GM19035 (cell line): Measurements from ENCODE around the gene STAT5B.

Experiments
- ATAC-seq: cut with Tn5 transposase; IDR thresholded peaks from one replicate; pipeline ENCODE4 v1.9.1; 2021; ENCODE audit not compliant: unreplicated experiment

Gene STAT5B

DNA sequence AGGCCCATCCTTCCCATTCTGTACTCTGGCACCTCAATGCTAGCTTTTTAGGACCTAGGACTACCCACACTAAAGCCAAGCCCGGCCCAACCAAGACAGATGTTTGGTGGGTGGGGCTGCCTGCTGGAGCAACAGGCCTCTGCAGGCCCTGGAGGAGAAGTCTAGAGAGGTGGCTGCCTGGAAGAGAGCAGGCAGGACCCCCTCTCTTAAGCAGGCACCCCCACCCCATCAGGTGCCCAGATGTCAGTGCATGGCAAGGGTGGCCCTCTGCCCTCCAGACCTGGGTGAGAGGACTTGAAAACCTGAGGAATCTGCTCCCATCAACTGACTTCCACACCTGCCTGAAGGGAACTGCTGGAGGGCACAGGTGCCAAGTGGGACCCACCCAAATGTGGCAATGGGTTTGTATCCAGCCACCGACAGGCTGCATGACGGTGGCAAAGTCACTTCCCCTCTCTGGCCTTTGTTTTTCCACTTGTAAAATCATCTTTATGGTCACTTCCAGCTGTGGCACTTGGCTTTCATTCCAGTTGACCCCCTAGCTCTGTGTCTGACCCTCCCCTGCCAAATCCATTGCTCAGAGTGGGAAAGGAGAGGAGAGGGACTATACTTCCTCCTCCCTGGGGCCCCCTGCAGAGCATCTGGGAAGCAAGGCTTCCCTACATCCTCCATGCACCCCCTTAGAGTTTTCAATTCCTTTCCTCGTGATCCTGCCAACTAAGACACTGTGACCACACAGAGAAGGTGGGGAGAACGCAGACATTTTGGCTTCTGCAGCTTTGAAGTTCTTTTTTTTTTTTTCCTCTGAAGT is 10.4 kb upstream of the STAT5B start:
- no peak for ATAC-seq

DNA sequence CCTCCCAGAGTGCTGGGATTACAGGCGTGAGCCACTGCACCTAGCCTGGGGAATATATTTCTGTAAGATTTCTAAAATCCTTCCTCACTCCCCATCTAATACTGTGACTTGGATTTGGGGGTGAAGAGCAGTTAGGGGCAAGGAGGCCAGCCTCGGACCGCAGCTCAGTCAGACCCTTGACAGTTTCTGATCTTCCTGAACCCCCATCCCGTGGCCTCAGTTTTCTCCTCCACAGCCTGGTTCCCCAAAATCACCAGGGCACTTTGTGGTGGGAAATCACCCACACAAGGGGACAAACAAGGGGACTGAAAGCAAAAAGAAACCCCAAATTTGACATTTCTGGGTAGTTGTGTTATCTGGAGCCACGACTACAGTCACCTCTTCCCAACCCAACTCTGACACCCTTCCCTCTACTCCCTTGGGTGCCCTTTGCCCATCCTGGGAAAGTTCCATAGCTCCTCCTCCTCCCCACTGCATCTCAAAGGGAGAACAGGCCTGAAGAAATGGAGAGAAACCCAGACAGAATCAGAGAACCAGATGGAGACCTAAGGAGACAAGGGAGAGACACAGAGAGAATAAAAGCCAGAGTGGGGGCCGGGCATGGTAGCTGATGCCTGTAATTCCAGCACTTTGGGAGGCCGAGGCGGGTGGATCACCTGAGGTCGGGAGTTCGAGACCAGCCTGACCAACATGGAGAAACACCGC is 9.3 kb upstream of the STAT5B start:
- ATAC-seq, result no peak

DNA sequence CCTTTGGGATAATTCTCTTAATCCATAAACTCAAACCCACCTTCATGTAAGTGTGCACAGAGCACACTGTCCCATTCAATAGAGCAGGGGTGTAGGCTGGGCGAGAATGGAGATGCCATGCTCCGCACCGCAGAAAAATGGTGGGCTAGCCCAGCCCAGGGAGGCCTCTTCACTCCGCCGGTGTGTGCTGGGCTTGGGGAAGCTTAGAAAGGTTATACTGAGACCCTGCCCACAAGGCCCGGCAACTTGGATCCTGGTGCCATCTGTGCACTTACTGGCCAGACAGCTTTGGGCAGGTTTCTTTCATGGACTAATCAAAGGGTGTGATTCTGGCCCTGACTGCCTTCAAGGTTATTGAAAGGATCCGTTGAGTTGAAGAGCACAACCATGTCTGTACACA is 8.4 kb upstream of the STAT5B start:
- no peak for ATAC-seq

DNA sequence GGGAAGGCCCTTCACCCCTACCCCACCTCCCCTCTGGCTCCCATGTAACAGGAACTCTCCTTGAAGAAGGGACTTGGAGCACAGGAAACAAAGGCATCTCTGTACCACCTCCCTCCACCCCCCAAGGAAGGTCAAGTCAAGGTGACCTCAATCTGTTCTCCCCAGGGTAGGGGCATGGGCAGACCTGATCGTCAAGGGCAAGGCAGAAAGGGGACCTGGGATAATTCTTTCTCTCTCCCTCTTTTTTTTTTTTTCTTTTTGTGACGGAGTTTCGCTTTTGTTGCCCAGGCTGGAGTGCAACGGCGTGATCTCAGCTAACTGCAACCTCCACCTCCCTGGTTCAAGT is 7.8 kb upstream of the STAT5B start:
- no peak for ATAC-seq

DNA sequence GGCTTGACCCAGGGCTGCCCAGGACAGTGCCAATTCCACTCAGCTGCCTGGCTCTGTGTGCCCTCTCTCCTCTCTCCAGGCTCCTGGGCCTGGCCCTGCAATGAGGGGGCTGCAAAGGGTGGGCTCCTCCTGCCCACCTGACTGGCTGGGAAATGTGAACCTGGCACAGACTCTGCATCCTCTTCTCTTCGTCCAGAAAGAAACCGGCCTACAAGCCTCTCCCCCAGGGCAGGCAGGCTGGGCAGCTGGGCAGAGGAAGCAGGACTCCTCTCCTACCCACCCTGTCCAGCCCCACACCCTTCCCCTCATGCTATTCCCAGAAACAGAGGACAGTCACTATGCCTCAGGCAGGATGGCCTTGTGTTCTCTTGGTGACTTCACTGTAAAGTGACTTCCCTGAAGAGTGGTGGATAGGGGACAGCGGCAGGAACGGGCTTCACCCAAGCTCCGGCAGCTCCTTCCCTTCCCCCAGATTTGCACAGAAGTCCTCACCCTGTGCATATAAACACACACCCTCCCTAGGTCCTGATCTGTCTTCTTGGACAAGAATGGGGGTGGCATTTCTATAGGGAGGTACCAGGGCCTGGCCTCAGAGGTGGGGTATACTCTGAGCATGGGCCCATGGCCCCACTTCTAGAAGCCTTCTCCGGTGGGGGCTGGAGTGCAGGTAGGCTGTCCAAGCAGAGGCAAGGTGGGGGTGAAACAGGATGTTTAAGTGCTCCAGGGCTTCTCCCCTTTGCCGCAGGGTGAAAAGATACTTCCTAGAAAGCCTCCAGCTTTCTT is 7.2 kb upstream of the STAT5B start:
- no peak for ATAC-seq

DNA sequence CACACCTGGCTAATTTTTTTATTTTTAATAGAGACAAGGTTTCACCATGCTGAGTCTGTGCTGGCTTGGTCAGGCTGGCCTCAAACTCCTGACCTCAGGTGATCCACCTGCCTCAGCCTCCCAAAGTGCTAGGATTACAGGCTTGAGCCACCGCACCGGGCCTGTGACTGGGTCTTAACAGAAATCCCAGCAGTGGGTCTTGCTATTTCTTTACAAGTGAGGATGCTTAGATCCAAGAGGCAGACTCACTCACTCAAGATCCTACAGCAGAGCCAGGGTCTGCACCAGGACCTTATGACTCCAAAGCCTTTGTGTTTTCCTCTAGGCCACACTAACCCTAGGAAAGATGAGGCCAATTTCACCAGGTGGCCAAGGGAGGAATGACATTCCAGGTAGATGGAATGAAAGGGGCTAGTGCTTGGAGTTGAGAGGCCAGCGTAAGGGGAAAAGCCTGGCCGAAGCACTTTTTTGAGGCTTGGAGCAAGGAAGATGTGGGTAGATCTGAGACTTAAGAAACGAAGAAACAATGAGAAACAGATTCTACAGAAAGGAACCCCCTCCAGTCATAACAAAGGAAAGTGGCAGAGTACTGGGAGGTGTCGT is 6.4 kb upstream of the STAT5B start:
- no peak for ATAC-seq

DNA sequence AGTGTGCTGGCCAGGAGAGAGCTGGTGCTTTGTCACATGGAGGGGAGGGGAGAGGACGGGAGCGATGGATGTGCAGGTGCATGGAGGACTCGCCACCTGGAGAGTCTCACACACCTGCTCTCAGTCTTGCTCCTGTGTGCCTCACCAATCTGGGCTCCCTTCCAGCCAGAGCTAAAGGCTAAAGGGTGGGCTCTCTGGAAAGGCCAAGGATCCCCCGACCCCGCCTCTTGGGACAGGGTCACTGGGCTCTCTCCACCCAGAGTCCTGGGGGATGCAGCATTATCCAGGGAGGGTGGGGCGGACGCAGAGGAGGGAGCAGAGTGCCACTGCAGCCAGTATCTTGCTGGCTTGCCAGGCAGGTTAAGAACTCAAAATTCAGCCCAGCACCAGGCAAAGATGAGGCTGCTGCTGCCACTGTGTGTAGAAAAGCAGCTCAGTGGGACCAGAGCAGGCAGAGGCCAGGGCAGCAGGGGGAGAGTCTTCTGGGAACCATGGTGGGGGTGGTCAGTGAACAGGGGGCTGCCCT is 5.4 kb upstream of the STAT5B start:
- ATAC-seq, result no peak

DNA sequence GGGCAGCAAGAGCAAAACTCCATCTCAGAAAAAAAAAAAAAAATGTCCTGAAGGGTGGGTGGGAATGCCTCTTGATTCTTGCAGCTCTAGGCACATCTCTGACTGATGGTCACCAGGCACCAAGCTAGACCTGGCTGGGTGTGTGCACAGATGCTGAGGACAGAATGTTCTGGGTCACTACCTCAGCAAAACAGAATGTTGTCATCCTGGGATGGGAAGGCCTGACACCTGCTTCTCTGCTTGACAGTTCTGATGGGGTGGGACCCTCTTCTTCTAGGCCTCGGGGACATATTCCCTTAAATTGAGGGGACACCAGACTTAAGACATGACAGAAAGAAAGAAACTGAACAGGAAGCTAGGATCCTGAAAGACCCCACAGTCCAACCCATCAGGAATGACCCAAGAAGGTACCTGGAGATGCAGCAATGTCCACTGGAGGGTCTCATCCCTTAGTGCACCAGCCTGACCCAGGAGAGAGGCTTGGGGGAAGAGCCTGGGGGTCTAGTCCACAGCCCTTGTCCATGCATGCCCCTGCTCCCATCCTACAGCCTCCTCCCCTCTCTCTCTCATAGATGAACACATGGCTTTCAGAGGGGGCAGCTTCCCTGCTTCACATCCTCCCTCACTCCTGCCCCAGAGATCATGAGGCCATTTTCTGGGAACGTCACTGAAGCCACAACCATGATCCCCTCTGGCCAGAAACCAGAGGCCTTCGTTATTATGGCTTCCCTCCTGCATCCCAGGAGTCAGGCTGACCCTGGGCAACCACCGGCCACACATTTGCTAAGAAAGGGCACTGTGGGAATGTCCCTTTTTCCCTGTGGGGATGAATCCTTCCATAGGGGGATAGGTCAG is 3.8 kb upstream of the STAT5B start:
- ATAC-seq, result no peak

DNA sequence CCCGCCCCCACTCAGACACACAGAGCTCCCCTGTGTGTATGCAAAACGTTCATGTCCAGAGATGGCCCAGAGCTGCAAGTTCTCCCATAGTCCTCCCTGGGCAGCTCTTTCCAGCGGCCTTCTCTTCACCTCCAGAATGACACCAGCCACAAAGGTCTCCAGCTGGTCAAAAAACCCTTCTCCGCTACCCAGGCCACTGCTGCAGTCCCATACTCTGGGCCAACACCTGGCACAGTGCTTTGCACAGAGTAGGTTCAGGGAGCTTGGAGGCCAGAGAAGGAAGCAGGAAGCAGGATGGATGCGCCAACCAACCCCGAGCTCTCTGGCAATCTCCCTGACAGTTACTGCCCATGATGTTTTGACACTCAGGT is 1.1 kb upstream of the STAT5B start:
- ATAC-seq, result no peak

DNA sequence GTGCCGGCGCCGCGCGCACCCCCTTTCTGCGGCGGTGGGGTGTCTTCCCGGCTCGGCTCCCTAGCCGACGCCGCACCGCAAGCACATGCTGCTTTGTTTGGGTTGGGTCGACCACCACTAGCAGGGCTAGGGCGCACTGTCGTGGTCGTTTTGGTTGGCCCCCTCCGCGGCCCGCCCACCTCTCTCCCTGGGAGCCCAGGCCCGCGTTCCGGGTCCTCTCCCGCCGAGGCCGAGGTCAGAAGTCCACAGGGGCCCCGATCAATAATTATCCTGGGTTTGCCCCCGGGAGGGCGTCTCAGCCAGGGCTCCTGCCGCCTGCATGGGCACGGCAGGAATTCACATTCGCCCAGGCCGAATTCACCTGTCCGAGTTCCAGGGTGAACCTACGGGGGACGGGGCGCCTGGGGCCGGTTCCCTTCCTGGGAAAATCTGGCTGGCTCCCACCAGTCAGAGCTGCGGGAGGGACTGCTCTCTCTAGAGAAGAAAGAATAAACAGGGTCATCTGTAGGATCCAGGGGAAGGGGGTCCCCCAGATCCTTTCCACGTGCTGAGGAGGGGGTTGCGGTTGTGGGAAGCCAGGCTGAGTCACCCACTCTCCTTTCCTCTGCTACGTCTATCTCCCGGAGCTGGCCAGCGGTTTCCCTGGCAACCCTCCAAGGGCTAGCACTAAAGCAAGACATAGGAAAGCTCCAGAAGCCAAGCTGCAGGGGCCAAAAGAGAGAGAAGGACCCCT is 584 bp upstream of the STAT5B start:
- ATAC-seq, result peak; percentile 20

DNA sequence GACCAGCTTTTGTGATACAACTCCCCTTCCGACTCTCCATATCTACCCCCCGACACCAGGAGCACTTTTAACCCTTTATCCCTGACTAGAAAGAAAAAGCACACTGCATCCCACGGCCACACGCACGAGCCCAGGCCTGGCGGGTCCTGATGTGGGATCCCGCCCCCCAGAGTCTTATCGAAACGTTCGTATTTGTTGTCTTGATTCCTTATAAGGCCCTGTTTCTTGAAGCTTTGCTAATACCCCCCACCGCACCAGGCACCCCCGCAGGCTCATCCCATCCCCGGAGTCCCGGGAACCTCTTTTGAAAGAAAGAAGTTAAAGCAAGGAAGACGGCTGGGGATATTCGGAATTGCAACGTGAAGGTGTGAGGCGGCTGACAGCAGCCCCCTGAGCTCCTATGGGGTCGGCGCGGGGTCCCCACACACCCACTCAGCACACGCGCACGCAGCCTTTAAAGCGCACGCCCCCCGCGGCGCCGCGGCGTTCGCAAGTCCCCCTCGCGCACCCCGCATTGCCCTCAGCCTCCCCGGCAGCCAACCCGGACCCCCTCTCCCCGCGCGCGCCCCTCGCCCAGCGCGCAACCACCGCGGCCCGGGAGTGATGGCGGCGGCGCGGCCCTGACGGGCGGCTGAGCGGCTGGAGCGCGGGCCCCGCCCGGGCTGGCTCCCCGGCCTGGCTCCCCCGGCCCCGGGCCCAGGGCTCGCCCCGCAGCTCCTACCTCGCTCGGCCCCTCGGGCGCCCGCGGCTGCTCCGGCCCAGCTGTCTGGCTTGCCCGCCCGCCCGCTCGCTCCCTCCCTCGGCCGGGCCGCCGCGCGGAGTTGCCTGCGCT is 448 bp downstream of the STAT5B start:
- ATAC-seq, result peak; percentile 40

DNA sequence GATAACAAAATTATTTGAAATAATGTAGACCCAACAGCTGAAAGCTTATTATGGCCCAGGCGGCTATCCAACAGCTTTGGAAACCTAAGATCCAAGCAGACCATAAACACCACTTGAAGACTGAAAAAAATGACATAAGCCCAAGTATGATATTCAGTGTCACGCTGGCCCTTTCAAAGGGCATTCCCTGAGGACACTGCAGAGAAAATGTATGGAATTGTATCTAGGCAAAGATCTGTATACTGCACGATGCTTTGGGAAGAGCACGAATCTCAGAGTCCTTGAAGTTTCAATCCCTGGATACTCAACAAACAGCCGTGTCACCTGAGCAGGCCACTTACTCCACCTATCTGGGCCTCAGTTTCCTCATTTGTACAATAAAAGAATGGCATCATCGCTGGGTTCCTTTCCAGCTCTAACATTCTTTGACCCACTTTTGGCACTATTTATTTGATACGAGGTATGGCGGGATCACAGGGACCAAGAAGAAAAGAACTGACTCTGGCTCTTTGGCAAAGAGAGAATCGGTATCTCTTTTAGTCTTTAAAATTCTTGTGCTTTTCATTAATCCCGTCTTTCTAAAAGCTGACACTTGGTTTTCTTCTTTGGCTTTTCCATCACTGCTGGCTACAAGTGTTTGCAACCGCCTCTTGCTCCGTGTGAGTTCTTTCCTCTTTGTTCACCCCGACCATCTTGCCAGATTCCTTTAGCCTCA is 1.2 kb downstream of the STAT5B start:
- no peak for ATAC-seq

DNA sequence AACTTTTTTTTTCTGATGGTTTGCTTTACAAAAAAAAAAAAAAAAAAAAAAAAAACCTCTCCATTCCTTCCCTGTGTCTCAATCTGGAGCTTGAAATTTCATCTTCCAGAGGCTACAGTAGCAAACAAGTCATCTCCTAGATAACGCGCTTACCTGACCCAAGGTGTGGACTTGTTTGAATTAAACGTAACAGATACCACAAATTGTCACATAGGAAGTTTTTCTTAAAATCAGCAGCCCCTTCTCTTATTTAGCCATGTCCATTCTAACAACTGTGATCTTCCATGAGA is 2.0 kb downstream of the STAT5B start:
- ATAC-seq, result no peak

DNA sequence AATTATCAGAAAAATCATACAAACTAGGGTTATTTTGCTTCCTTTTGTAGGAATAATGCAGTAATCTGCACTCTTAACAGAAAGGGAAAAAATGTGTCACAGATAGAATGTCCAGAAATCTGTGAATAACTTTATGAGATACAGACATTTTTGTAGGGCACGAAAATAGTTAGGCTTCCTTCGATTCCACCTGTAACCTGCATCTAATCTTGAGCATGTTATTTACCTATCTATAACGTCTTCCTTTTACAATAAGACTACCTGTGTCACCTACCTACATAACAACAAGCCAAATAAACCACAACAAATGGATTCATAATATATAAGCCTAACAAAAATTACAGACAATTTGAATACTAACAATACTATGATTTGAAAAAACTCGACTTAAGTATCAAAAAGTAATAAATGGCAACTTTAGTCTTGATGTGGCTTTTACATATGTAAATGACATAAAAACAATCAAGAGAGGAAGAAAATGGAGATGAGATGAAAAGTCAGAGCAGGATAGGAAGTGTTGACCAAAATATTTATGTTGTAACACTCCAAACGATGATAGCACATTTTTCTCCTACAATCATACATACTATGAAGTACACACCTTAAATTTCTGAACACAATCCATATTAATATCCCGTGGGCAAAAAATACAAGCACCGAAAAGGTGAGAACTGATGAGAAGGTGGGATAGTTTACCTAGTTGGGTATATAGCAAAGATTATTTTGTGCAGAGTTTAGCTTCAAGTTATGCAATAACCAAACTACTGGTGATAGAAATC is 2.5 kb downstream of the STAT5B start:
- ATAC-seq, result no peak

DNA sequence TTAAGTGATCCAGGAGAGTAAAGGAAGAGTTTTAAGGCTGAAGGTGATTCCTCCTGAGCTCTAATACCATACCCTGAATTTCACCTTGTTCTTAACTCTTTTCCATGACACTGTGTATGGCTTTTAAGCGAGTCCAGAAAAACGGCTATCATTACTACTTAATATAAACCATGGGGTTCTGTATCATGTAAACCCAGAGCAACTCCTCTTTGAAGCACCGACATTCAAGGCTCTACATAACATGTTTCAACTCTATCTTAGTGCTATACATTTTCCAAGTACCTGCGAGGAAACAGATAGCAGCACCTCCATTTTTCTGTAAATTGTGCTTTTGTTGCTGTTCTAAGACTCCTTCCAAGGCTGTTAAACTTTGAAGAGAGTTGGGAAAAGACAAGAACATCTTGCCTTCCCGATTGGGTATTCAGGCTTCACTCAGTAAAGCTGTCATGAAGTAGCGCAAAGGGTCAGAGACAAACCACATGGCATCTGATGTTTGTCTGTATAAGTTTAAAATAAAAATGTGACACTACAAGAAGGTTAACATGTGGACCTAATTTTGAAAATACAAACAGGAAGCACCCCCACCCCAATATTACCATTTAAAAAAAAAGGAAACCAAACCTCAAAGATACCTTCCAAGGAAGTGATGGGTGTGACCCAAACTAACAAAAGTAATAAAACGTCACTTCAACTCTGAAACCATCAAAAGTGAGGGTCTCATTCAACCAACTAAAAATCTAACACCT is 3.9 kb downstream of the STAT5B start:
- no peak for ATAC-seq

DNA sequence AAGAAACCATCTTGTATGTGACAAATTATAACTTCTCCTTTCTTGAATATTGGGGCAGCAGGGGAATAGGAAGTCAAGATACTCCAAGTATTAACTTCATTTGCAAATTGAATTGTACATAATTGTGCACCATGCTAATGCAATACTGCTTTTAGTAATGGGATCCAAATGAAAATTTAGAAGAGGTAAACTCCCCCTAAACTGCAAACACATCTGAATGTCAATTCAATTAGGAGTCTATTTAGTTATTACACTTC is 4.5 kb downstream of the STAT5B start:
- no peak for ATAC-seq
